Measurements from ENCODE around the gene PDE3B. TPM values are rescaled to one million over a fixed set of nuclear protein-coding genes. Genes with fewer than 3 reads are reported as not detected.

PDE3B gene
- total and polyA plus RNA-seq, 9 of the 15 experiments (the other 6 are each of a cell fraction or from before 2014, with no cell fraction given), result 2.3 to 22.5 (median 12.2) TPM

GRCh38 chr11:14644226-14645014, 816 bp downstream of the PDE3B start (continued):
- TF ChIP-seq ZBTB8A (IDR thresholded peaks at IDR 0.05; ENCODE audit: partially characterized antibody) (no peak), ZNF780A (CRISPR knock-in tag; IDR thresholded peaks at IDR 0.05) (no peak), BRCA1 (IDR thresholded peaks at IDR 0.05) (no peak), BRCA1 (CRISPR knock-in tag; IDR thresholded peaks at IDR 0.05) (no peak), ZNF551 (CRISPR knock-in tag; IDR thresholded peaks at IDR 0.05) (no peak), CBFB (CRISPR knock-in tag; IDR thresholded peaks at IDR 0.05) (0 out of 2 replicates have a peak, but pooled peaks have one; percentile 35), THRAP3 (IDR thresholded peaks at IDR 0.05; ENCODE audit: borderline replicate concordance) (no peak), ZNF347 (CRISPR knock-in tag; IDR thresholded peaks at IDR 0.05; ENCODE audit: low read depth) (no peak)
- TF ChIP-seq, protein P1, sequence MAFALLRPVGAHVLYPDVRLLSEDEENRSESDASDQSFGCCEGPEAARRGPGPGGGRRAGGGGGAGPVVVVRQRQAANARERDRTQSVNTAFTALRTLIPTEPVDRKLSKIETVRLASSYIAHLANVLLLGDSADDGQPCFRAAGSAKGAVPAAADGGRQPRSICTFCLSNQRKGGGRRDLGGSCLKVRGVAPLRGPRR (CRISPR knock-in tag; IDR thresholded peaks at IDR 0.05), result no peak

Data from K562 (cell line).